HG03196 (cell line): Measurements from ENCODE around the gene IWS1.
"Not testable (repeated sequence)": the region's sequence is repeated elsewhere in the genome, so short reads cannot be mapped to it uniquely, and the experiment has no call there.

Source experiments
- ATAC-seq: cut with Tn5 transposase; IDR thresholded peaks from one replicate; pipeline ENCODE4 v1.9.1; 2021; ENCODE audit not compliant: unreplicated experiment

IWS1 gene

DNA sequence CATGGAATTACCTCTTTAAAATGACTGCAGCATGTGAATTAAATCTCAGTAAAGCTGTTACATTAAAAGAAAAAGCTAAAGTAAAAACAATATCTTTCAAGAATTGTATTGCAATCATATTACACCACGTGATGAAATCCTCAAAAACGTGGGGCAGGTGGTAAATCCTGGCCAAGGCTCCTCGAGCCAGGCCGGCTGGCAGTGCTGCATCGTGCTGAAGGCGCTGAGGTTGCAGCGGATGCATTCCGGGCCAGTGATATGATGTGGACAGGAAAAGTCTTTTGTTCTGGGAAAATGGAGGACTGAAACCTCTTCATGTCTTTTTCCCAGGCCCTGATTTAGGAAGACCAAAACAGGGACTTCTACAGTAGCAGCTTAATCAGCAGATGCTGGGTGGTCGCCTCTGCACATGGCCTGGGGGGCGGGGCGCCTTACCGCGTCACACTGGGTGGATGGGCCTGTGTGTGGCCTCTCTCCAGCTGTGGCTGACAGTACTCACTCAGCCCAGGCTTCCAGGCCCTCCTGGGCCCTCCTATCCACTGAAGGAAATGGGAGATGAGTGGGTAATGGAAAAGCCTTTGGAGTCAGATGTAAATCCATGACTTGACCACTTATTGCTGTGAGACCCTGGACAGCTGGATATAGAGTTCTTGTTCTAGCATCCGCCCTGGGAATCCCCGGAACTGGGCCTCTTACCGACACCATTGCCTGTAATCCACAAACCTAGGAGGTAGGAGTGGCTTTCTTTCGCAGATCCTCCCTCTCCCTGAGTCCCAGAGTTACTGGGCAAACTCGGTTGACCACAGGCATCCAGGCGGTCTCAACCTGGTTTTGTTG lies 62.9 kb downstream of the IWS1 start:
- ATAC-seq, result no peak

DNA sequence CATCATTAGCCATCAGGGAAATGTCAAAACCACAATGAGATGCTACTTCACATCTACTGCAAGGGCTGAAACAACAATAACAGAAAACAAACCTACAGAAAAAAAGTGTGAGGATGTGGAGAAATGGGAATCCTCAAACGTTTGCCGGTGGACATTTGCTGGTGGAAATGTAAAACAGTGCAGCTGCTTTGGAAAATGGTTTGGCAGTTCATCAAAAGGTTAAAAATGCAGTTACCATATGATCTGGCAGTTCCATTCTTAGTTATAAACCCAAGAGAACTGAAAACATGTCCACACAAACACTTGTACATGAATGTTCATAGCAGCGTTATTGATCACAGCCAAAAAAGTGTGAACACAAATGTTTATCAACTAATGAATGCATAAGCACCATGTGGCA lies 63.8 kb downstream of the IWS1 start:
- no peak for ATAC-seq

DNA sequence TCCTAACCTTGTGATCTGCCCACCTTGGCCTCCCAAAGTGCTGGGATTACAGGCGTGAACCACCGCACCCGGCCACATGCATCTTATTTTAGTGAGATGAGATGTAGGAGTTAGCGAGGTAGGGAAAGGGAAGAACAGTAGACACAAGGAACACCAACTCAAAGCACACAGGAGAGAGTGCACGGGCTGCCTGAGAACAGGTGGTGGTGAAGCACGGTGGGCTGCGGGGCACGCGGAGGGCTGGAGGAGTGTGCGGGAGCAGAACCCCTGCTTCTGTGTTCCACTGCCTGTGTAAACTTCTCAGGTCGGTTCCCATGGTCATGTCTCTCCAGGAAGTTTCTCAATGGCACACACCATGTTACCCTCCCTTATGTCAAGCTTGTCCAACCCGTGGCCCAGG lies 69.3 kb downstream of the IWS1 start:
- no peak for ATAC-seq

DNA sequence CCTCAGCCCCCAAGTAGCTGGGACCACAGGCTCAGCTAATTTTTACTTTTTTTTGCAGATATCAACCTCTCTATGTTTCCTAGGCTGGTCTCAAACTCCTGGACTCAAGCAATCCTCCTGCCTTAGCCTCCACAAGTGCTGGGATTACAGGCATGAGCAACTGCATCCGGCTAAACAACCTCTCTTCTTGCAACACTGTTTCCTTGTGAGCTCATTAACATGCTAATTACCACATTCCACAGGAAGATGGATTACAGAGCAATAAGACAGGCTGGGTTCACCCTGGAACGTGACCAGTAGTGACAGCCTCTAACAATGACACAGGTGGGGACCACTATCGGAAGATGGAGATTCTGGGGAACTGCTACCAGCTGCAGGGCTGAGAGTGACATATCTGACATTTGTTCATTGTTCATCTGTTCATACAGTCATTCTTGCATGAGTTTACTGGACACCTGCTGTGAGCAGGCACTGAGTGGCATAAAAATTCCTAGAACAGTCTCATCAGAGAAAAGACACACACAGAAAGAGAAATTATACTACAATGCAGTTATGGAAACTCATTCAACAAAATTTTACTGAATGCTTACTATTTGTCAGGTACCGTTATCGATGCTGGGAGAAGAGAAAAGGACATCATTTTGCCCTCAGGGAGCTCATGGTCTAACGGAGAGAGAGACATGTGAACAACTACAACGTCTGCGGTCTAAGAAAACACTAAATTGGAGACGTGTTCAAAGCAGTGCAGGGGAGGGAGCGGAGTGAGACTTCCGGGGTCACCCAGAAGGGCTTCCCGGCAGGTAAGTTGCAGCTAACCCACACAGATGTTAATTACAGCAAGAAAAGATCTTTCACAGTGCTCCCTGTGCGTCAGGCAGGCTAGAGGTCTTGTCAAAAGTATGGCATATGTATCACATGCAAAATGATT lies 70.5 kb downstream of the IWS1 start:
- ATAC-seq, result no peak

DNA sequence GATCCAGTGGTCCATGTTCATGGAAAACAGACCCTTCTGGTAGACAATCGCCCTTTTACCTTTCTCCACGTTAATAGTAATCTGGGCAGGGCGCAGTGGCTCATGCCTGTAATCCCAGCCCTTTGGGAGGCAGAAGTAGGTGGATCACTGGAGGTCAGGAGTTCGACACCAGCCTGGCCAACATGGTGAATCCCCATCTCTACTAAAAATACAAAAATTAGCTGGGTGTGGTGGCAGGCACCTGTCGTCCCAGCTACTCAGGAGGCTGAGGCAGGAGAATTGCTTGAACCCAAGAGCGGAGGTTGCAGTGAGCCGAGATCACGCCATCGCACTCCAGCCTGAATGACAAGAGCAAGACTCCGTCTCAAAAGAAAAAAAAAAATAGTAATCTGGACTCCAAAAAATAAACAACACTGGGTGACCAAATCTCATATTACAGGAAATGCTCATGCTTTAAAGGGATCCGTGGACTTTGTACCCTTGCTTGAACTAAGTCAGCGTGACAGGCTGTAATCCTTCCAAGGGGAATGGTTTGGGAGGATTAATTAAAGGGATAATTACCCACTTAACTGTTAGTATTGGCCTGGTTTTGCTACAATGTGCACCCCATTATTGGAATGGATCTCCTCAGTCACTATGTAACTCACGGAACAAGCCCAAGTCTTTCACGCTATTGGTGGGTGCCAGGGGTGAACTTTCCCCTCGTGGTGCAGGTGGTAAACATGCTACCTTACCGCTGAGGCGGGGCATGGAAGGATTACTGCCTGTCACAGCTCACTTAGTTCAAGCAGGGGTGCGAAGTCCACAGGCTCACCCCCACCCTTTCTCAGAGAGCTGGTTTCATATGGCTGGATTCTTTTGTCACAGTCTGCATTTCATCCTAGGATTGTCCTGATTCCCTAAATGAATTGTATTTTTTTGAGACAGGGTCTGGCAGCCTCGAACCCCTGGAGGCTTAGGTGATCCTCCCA lies 71.4 kb downstream of the IWS1 start:
- no peak for ATAC-seq

DNA sequence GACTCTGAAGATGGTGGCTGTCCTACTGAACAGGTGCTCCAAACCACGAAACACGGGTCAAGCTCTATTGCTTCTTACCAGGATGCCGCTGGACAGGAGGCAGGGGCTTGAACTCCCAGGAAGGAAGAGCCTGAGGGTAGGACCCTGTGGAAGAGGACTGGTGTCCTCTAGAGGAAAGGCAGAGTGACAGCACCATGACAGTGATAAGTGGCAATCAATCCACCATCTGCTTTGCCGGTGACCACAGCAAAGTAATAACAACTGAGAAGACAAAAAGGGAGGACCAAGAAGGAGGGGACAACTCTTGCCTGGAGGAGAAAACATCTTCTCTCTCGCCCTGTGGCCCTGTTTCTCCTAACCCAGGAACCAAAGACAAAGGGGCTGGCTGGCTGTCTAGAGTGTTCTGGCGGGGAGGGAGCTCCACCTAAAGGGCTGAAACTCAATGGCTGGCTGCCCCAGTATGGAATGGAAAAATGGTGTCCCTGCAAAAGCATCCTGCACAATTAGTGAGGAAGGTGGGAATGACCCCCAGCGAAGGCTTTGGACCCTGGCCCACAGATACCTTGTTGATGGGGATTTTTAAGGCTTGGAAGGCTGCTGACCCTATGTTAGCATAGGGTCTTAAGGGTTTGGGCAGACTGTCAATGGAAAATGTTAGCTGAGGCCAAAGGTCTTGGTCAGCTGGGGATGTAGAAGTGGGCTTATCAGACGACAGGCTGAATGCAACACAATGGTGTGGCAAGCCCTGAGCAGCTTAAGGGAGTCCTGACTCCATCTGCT lies 72.7 kb downstream of the IWS1 start:
- ATAC-seq, result no peak

DNA sequence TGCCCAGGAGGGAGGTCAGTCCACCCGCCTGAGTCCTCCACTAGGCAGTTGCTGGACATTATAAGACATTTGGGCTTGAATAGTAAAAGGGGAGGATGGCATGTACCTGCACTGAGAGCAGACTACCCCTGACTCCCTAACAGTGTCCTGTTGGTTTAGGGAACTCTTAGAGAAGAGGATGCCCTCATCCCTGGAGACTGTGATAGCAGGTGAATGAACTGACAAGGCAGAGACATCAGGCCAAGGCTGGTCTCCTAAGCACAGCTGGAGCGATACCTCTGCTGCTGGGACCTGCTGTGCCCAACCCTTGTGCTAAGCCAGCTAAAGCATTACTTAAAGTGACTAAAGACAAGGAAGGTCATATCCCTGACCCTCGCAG lies 73.3 kb downstream of the IWS1 start:
- ATAC-seq, result no peak

DNA sequence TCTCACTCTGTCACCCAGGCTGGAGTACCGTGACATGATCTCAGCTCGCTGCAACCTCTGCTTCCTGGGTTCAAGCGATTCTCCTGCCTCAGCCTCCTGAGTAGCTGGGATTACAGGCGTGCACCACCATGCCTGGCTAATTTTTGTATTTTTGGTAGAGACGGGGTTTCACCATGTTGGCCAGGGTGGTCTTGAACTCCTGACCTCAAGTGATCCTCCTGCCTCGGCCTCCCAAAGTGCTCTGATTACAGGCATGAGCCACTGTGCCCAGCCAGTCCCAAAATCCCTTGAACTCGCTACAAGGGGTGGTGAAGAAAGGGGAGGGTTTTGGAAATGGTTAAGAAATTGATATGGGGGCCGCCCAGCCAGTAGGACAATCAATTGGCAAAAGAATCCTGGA lies 73.9 kb downstream of the IWS1 start:
- ATAC-seq, result not testable (repeated sequence)

DNA sequence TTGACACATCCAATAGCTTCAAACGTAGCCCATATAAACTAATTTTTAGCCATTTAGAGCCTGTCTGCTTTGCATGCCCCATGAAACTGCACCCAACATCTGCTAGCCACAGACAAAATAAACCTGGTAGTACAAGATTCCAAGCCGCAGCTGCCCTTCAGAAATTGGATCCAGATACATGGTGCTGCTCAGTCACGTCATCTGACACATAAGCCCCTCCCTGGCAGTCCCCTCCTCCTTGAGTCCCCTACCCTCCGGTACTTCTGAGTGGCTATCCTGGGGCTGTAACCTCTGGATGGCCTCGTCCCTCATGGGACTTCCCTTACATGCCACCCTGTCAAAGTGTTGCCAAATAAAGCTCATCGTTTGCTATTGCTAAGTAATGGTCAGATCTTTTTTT lies 74.3 kb downstream of the IWS1 start:
- ATAC-seq, result no peak

DNA sequence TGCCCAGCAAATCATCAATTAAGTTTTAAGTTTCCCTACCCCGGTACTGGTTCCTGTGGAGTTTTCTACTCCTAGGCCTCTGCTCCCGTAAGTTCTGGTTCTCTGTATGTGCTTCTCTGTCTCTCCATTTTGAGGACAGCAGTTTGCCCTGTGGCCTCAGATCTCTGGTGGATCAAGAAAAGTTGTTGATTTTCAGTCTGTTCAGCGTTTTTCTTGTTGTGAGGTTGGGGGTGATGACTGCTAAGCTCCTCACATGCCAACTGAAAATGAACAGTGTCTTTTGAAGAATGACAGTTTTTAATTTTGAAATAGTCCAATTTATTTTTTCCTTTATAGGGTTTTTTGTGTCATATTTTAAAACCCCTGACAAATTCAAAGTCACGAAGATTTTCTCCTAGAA lies 76.4 kb downstream of the IWS1 start:
- no peak for ATAC-seq

DNA sequence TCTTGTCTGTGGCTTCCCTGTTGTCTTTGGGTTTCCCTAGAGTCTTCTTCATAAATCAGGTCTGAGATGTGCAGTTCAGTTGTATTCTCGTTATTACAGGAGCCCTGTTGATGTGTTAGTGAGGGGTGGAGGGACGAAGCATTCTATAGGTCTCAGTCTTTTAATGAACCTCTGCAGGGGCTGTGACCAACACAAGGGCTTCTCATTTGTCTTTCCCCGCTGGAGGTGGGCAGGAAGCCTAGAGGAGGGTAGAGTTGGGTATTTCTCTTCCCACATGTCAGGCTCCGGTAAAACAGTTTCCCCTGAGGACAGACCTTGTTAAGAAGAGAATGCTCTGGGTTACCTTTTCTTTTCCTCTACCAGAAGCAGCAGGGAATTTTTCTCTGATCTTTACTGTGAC lies 76.9 kb downstream of the IWS1 start:
- ATAC-seq, result no peak

DNA sequence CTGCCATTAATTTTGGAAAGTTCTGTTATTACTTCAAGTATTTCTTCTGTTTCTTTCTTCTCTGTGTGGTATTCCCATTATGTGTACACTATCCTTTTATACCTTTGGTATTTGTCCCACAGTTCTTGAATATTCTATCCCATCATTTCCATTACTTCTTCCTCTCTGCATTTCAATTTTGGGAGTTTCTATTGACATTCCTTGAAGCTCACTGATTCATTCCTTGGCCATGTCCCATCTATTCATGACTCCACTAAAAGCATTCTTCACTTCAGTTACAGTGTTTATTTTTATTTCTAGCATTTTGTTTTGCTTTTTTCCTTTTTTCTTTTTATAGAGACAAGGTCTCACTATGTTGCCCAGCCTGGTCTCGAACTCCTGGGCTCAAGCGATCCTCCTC lies 77.8 kb downstream of the IWS1 start:
- no peak for ATAC-seq

DNA sequence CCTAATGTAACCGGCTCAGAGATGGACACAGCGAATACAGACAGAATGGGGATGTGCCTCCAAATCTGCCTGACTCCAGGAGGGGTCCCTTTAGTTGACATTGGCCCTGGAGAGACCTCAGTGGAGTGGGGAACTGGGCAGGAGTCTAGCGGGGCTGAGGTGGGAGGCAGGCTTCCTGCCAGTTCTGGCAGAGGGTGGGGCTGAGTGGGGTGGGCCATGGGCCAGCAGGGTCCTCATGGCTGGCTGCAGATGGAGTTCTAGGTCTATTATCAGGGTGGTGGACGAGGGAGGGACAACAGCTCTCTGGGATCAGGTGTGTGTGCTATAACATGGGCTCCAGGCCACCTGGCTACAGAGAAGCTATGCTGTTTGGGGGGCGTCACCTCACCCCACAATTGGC lies 86.9 kb downstream of the IWS1 start:
- ATAC-seq, result no peak

DNA sequence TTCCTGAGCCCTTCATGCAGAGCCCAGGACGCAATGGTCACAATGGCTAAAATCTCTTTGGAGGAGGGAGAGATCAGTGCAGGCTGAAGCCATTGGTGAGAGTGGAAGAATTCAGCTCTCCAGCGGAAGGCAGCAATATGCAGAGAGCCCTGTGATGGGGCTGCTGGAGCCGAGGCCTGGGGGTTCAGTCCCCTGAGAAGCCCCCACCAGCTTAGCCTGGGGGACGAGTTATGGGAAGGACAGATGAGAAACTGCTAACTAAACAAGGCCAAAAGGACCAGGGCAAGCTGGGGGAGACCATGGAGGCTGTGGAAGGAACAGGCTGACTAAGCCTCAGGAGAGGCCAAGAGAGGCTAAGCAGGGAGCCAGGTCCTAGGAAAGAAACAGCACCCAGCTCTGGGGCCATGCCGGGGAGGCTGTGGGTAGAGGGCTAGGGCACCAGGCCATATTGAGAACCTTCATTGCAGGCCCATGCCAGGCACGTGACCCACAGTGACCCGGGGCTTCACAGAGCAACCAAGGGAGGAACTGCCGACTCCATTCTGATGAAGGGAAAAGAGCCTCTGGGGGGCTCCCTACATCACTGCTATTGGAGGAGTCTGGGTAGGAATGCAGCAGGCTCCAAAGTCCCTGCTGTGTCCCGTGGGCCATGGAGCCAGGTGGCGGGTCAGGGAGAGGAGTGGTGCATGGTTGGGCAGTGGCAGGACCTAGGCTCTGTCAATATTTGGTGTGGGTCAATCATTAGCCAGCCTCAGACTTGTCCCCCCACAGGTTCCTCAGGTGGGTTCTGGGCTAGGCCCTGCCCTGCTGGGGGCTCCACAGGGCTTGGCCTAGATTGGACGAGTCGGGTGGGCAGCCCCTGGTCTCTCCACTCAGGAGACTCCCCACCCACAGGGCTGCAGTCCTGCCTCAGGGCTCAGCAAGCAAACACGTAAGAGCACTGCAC lies 88.2 kb downstream of the IWS1 start:
- ATAC-seq, result no peak

DNA sequence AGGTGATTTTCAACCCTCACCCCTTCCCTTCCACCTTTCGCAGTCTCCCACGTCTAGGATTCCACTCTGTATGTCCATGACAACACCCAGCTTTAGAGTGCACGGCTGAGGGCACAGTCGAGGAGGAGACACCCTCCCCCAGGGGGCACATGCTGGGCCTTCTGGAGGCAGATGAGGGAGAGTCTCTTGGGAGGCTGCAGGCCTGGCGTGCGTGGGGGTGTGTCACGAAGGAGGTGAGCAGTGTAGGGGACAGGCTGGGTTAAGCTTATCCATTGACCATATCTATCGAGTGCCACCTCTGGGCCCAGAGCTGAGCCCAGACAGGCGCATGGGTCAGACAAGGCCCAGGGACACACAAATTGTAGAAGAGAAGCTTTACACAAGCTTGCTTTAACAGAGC lies 89.2 kb downstream of the IWS1 start:
- ATAC-seq, result no peak

DNA sequence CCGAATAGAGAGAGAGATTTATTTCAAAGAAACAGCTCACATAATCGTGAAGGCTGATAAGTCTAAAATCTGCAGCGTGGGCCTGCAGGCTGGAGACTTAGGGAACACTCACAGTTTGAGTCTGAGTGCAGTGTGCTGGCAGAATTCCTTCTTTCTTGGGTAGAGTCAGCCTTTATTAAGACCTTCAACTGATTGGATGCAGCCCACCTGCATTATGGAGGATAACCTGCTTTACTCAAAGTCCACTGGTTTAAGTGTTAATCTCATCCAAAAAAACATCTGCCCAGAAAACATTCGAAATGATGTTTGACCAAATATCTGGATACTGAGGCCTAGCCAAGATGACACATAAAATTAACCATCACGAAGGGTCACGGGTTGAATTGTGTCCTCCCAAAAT lies 91.8 kb downstream of the IWS1 start:
- ATAC-seq, result no peak

DNA sequence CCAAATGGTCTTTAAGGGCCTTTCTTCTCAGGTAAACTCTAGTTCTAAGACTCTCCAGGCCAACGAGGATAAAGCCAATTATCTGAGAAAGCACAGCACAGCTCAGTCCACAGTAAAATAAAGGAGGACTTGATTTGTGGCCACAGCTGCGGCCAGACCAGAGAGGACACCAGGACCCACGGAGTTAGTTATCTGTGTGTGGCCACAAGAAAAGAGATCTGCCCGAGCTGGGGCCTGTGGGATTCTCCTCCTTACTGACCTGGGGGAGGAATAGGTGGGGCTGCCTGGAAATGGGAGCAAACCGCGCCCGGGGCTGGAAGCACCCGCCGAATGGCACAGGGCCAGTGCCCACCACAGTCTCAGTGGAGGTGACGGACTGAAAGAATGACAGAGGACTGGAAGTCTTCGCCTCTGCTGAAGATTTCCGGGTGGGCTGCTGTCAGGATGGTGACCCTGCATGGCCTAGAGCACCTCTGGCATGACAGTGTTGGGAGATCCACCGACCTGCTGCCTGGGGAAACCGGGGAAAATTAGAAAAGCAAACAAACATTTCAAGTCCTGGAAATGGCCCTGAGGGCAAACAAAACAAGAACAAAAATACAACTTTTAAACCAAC lies 94.8 kb downstream of the IWS1 start:
- ATAC-seq, result no peak
